GM19239 (cell line): ENCODE data around the gene CD44.
"Not testable (repeated sequence)": the region's sequence is repeated elsewhere in the genome, so short reads cannot be mapped to it uniquely, and the experiment has no call there.

Experiments
- DNase-seq: peaks from one replicate; pipeline ENCODE4 v3.0.0; 2011; ENCODE audit warnings: low spot score; ENCODE audit not compliant: insufficient read length
- FAIRE-seq: peaks from 2 replicates; lab custom pipeline; 2011; peaks lifted over from hg19 to GRCh38; lab: Jason Lieb, UNC

Gene CD44

GRCh38 chr11:35200811-35201341 lies 61.9 kb downstream of the CD44 start:
- DNase-seq: no peak
- FAIRE-seq: no peak

GRCh38 chr11:35204614-35205013 lies 65.6 kb downstream of the CD44 start:
- FAIRE-seq (no peak), DNase-seq (no peak)

GRCh38 chr11:35206616-35207015 lies 67.6 kb downstream of the CD44 start:
- FAIRE-seq (no peak), DNase-seq (no peak)

GRCh38 chr11:35207471-35208403 lies 68.8 kb downstream of the CD44 start:
- FAIRE-seq (no peak), DNase-seq (no peak)

- no peak for DNase-seq
- FAIRE-seq: no peak
These were observed 69.8 kb downstream of the CD44 start for GRCh38 chr11:35208795-35209194.

GRCh38 chr11:35210876-35211546 lies 72.0 kb downstream of the CD44 start:
- no peak for DNase-seq
- no peak for FAIRE-seq

GRCh38 chr11:35211952-35212351 lies 73.0 kb downstream of the CD44 start:
- FAIRE-seq (no peak), DNase-seq (no peak)

GRCh38 chr11:35214226-35214770 lies 75.3 kb downstream of the CD44 start:
- DNase-seq (no peak), FAIRE-seq (no peak)

- FAIRE-seq: no peak
- no peak for DNase-seq
These were observed 75.8 kb downstream of the CD44 start for GRCh38 chr11:35214792-35215193.

- FAIRE-seq (no peak), DNase-seq (no peak)
These were observed 77.0 kb downstream of the CD44 start for GRCh38 chr11:35215945-35216344.

- FAIRE-seq (no peak), DNase-seq (no peak)
These were observed 78.1 kb downstream of the CD44 start for GRCh38 chr11:35216962-35217678.

- DNase-seq (no peak), FAIRE-seq (no peak)
These were observed 80.0 kb downstream of the CD44 start for GRCh38 chr11:35218956-35219355.

GRCh38 chr11:35223371-35223796 lies 84.4 kb downstream of the CD44 start:
- DNase-seq: no peak

GRCh38 chr11:35223991-35224390 lies 85.0 kb downstream of the CD44 start:
- DNase-seq (no peak), FAIRE-seq (no peak)

More at GRCh38 chr11:35223371-35223796, 84.4 kb downstream of the CD44 start:
- no peak for FAIRE-seq

- no peak for FAIRE-seq
- no peak for DNase-seq
These were observed 87.1 kb downstream of the CD44 start for GRCh38 chr11:35225946-35226520.

- FAIRE-seq, DNase-seq: not testable (repeated sequence)
These were observed 87.8 kb downstream of the CD44 start for GRCh38 chr11:35226756-35227155.

GRCh38 chr11:35227576-35228327 lies 88.8 kb downstream of the CD44 start:
- FAIRE-seq (no peak), DNase-seq (no peak)

- FAIRE-seq (no peak), DNase-seq (no peak)
These were observed 89.4 kb downstream of the CD44 start for GRCh38 chr11:35228328-35228725.

- FAIRE-seq (no peak), DNase-seq (no peak)
These were observed 91.4 kb downstream of the CD44 start for GRCh38 chr11:35230388-35230787.
